SK-N-MC (cell line): Measurements from ENCODE around the gene PTPN13.

Experiments used
- EZH2 ChIP-seq: fragments of 200-600 bp; sonication (generic); IDR thresholded peaks from one replicate; pipeline ENCODE4 v1.6.1; 2017; ENCODE audit warnings: antibody characterized with exemption
- POLR2AphosphoS5 ChIP-seq: IDR thresholded peaks from 2 replicates; pipeline ENCODE4 v1.6.1; 2012; ENCODE audit warnings: mild to moderate bottlenecking, low read depth, low read length, borderline replicate concordance

- no peak for TF ChIP-seq EZH2
- no peak for TF ChIP-seq POLR2AphosphoS5
Observed at GRCh38 chr4:86819561-86819960, 225.4 kb downstream of the PTPN13 start.
